Measurements from ENCODE around the gene GPR158.

Gene GPR158

GRCh38 chr10:25174461-25175230 lies at the start of gene GPR158:
Gene GPR158, plus strand, starts transcription at chr10:25175001. Its CDS starts 420 bp downstream, at chr10:25175421.
- no peak within 1 kb of the TSS for H3K9ac ChIP-seq (ENCODE audit: low read length)
- no peak for TF ChIP-seq EZH2phosphoT487 (conservative IDR thresholded peaks at IDR 0.05; ENCODE audit: low read length)
- no peak for TF ChIP-seq CTCF (IDR thresholded peaks at IDR 0.05; ENCODE audit: insufficient read depth, low read length, poor library complexity, severe bottlenecking)
- H3K9me3 ChIP-seq (ENCODE audit: insufficient read depth, low read length), result no peaks in the 10 kb centered on the region
- no peak within 1 kb of the TSS for H3K4me3 ChIP-seq (ENCODE audit: insufficient read depth, low read length, poor library complexity, severe bottlenecking)
- no peaks in the 10 kb centered on the region for H3K27me3 ChIP-seq (ENCODE audit: low read length)
- H3K36me3 ChIP-seq (ENCODE audit: low read length), result no peaks in the 10 kb centered on the region
- no peaks in the 10 kb centered on the region for H3F3A ChIP-seq (ENCODE audit: insufficient read depth)
- no peak within 1 kb of the TSS for H3K4me2 ChIP-seq (ENCODE audit: low read depth, low read length, poor library complexity, severe bottlenecking)
- no peak within 1 kb of the TSS for H3K27ac ChIP-seq (ENCODE audit: low read depth, low read length)
- no peaks in the 10 kb centered on the region for H3K9me2 ChIP-seq (replicated peaks; ENCODE audit: insufficient read depth, low read length)
- H3K79me2 ChIP-seq (ENCODE audit: insufficient read depth, low read length), result no peaks in the 10 kb centered on the region
- no peaks in the 10 kb centered on the region for H4K20me1 ChIP-seq (ENCODE audit: low read depth, low read length)
- no peak within 1 kb of the TSS for H2AFZ ChIP-seq (ENCODE audit: low read depth, low read length, severe bottlenecking)

GRCh38 chr10:25125201-25125611 lies 49.6 kb upstream of the GPR158 start:
- Histone ChIP-seq H3K79me2 (ENCODE audit: insufficient read depth, low read length) (no peaks in the 10 kb centered on the region), H3K9ac (ENCODE audit: low read length) (no peak overlapping the region), H3K4me2 (ENCODE audit: low read depth, low read length, poor library complexity, severe bottlenecking) (no peak overlapping the region), H3K36me3 (ENCODE audit: low read length) (no peaks in the 10 kb centered on the region), H3K27ac (ENCODE audit: low read depth, low read length) (no peak overlapping the region), H2AFZ (ENCODE audit: low read depth, low read length, severe bottlenecking) (no peak overlapping the region), H4K20me1 (ENCODE audit: low read depth, low read length) (no peaks in the 10 kb centered on the region), H3K4me3 (ENCODE audit: insufficient read depth, low read length, poor library complexity, severe bottlenecking) (no peak overlapping the region), H3K9me2 (replicated peaks; ENCODE audit: insufficient read depth, low read length) (no peaks in the 10 kb centered on the region), H3F3A (ENCODE audit: insufficient read depth) (no peaks in the 10 kb centered on the region), H3K9me3 (ENCODE audit: insufficient read depth, low read length) (no peaks in the 10 kb centered on the region), H3K27me3 (ENCODE audit: low read length) (no peaks in the 10 kb centered on the region)
- no peak for TF ChIP-seq EZH2phosphoT487 (conservative IDR thresholded peaks at IDR 0.05; ENCODE audit: low read length)
- TF ChIP-seq CTCF (IDR thresholded peaks at IDR 0.05; ENCODE audit: insufficient read depth, low read length, poor library complexity, severe bottlenecking), result no peak

GRCh38 chr10:25129592-25129991 lies 45.2 kb upstream of the GPR158 start:
- Histone ChIP-seq H3K9me3 (ENCODE audit: insufficient read depth, low read length) (no peaks in the 10 kb centered on the region), H3K36me3 (ENCODE audit: low read length) (no peaks in the 10 kb centered on the region), H4K20me1 (ENCODE audit: low read depth, low read length) (no peaks in the 10 kb centered on the region), H3K9me2 (replicated peaks; ENCODE audit: insufficient read depth, low read length) (no peaks in the 10 kb centered on the region), H3K9ac (ENCODE audit: low read length) (no peak overlapping the region), H3F3A (ENCODE audit: insufficient read depth) (no peaks in the 10 kb centered on the region), H3K27me3 (ENCODE audit: low read length) (no peaks in the 10 kb centered on the region), H3K4me3 (ENCODE audit: insufficient read depth, low read length, poor library complexity, severe bottlenecking) (no peak overlapping the region), H3K4me2 (ENCODE audit: low read depth, low read length, poor library complexity, severe bottlenecking) (no peak overlapping the region), H2AFZ (ENCODE audit: low read depth, low read length, severe bottlenecking) (no peak overlapping the region), H3K27ac (ENCODE audit: low read depth, low read length) (no peak overlapping the region), H3K79me2 (ENCODE audit: insufficient read depth, low read length) (no peaks in the 10 kb centered on the region)
- TF ChIP-seq CTCF (IDR thresholded peaks at IDR 0.05; ENCODE audit: insufficient read depth, low read length, poor library complexity, severe bottlenecking) (no peak), EZH2phosphoT487 (conservative IDR thresholded peaks at IDR 0.05; ENCODE audit: low read length) (no peak)
